Activated naive CD8-positive, alpha-beta T cell treated with anti-CD3 and anti-CD28 coated beads for 36 hours (primary cell): ENCODE measurements around the gene TMEM271. TPM values are rescaled to one million over a fixed set of nuclear protein-coding genes. Genes with fewer than 3 reads are reported as not detected.

Source experiments
- DNase-seq: peaks from one replicate; pipeline ENCODE4 v3.0.0; 2021
- H3K27ac Mint-ChIP-seq: one replicate; pipeline ENCODE4 v1.8.0; 2022; ENCODE audit warnings: mild to moderate bottlenecking, moderate library complexity, mixed read lengths
- H3K27me3 Mint-ChIP-seq: one replicate; pipeline ENCODE4 v1.8.0; 2022; ENCODE audit warnings: mild to moderate bottlenecking, mixed read lengths
- H3K36me3 Mint-ChIP-seq: one replicate; pipeline ENCODE4 v1.8.0; 2021; ENCODE audit warnings: mild to moderate bottlenecking, mixed read lengths
- H3K4me1 Mint-ChIP-seq: one replicate; pipeline ENCODE4 v1.8.0; 2021; ENCODE audit warnings: mixed read lengths
- H3K4me3 Mint-ChIP-seq: one replicate; pipeline ENCODE4 v1.8.0; 2022; ENCODE audit warnings: mild to moderate bottlenecking, moderate library complexity, mixed read lengths
- H3K9me3 Mint-ChIP-seq: one replicate; pipeline ENCODE4 v1.8.0; 2022; ENCODE audit warnings: mixed read lengths
- total RNA-seq, 2 experiments: library from RNA; stranded (reverse); gene quantifications; one replicate each; pipeline ENCODE4 v1.2.3, GENCODE V29; 2021

TMEM271 gene
- total RNA-seq, 2 experiments from 2014 or later = not detected

- peaks cover 37% of the 10 kb centered on the region for H3K36me3 Mint-ChIP-seq
- H3K4me3 Mint-ChIP-seq = no peak overlapping the region
- H3K4me1 Mint-ChIP-seq = peaks cover 1% of the 10 kb centered on the region
- no peaks in the 10 kb centered on the region for H3K27me3 Mint-ChIP-seq
- no peak for DNase-seq
- no peak overlapping the region for H3K27ac Mint-ChIP-seq
- no peaks in the 10 kb centered on the region for H3K9me3 Mint-ChIP-seq
These were observed 46.5 kb downstream of the TMEM271 start for GRCh38 chr4:529563-529962.

- Mint-ChIP-seq H3K4me1 (peaks cover 1% of the 10 kb centered on the region), H3K4me3 (no peak overlapping the region), H3K27ac (no peak overlapping the region), H3K9me3 (no peaks in the 10 kb centered on the region), H3K27me3 (no peaks in the 10 kb centered on the region), H3K36me3 (peaks cover 37% of the 10 kb centered on the region)
- no peak for DNase-seq
These were observed 47.3 kb downstream of the TMEM271 start for GRCh38 chr4:528835-529234.

- Mint-ChIP-seq H3K9me3 (no peaks in the 10 kb centered on the region), H3K27me3 (no peaks in the 10 kb centered on the region), H3K36me3 (peaks cover 37% of the 10 kb centered on the region), H3K4me3 (no peak overlapping the region), H3K4me1 (peaks cover 1% of the 10 kb centered on the region), H3K27ac (no peak overlapping the region)
- no peak for DNase-seq
These were observed 47.8 kb downstream of the TMEM271 start for GRCh38 chr4:528296-528695.

GRCh38 chr4:526971-527460, 49.1 kb downstream of the TMEM271 start:
- peaks cover 26% of the 10 kb centered on the region for H3K36me3 Mint-ChIP-seq
- no peak overlapping the region for H3K4me3 Mint-ChIP-seq
- no peak for DNase-seq
- no peak overlapping the region for H3K27ac Mint-ChIP-seq
- no peaks in the 10 kb centered on the region for H3K9me3 Mint-ChIP-seq
- H3K4me1 Mint-ChIP-seq = peaks cover 1% of the 10 kb centered on the region
- H3K27me3 Mint-ChIP-seq = no peaks in the 10 kb centered on the region

- Mint-ChIP-seq H3K27ac (no peak overlapping the region), H3K4me3 (no peak overlapping the region), H3K9me3 (no peaks in the 10 kb centered on the region), H3K4me1 (peaks cover 1% of the 10 kb centered on the region), H3K27me3 (no peaks in the 10 kb centered on the region), H3K36me3 (peaks cover 21% of the 10 kb centered on the region)
- no peak for DNase-seq
These were observed 49.7 kb downstream of the TMEM271 start for GRCh38 chr4:526189-526909.

GRCh38 chr4:525660-526059, 50.4 kb downstream of the TMEM271 start:
- DNase-seq = no peak
- peaks cover 21% of the 10 kb centered on the region for H3K36me3 Mint-ChIP-seq
- H3K27me3 Mint-ChIP-seq = no peaks in the 10 kb centered on the region
- H3K9me3 Mint-ChIP-seq = no peaks in the 10 kb centered on the region
- H3K27ac Mint-ChIP-seq = no peak overlapping the region
- H3K4me1 Mint-ChIP-seq = peaks cover 1% of the 10 kb centered on the region
- H3K4me3 Mint-ChIP-seq = no peak overlapping the region

GRCh38 chr4:524196-524595, 51.9 kb downstream of the TMEM271 start:
- no peak for DNase-seq
- no peaks in the 10 kb centered on the region for H3K9me3 Mint-ChIP-seq
- no peak overlapping the region for H3K27ac Mint-ChIP-seq
- peaks cover 19% of the 10 kb centered on the region for H3K36me3 Mint-ChIP-seq
- H3K4me3 Mint-ChIP-seq = no peak overlapping the region
- no peaks in the 10 kb centered on the region for H3K27me3 Mint-ChIP-seq
- peaks cover 1% of the 10 kb centered on the region for H3K4me1 Mint-ChIP-seq

Other genes starting within 250 kb of the TMEM271 start
- 10 to 100 TPM; 26.2 to 27.5 TPM for gene ZNF141, start 238.5 kb downstream of the TMEM271 start, total RNA-seq
- 10 to 100 TPM; 33.4 to 38.3 TPM for gene ZNF721, start 77.1 kb downstream of the TMEM271 start, total RNA-seq
- 10 to 100 TPM; 40.1 to 45.1 TPM for gene PIGG, start 77.1 kb downstream of the TMEM271 start, total RNA-seq
- gene PDE6B, start 49.3 kb upstream of the TMEM271 start, total RNA-seq = 10 to 100 TPM; 12.6 to 13.9 TPM
- gene ATP5ME, start 98.0 kb upstream of the TMEM271 start, total RNA-seq = 100 to 1,000 TPM; 284 to 287 TPM
- gene MYL5, start 98.2 kb upstream of the TMEM271 start, total RNA-seq = 10 to 100 TPM; 22.7 to 22.9 TPM
- gene SLC49A3, start 112.9 kb upstream of the TMEM271 start, total RNA-seq = under 1 TPM; 0.38 to 0.43 TPM
- gene PCGF3, start 129.5 kb upstream of the TMEM271 start, total RNA-seq = 10 to 100 TPM; 19.7 to 21.2 TPM
- under 1 TPM in 1 of 2 experiments, not detected in 1; 0.16 TPM for gene CPLX1, start 249.8 kb upstream of the TMEM271 start, total RNA-seq